ENCODE results near the gene SORBS2. TPM values are rescaled to one million over a fixed set of nuclear protein-coding genes. Genes with fewer than 3 reads are reported as not detected.
"Not testable (repeated sequence)": the region's sequence is repeated elsewhere in the genome, so short reads cannot be mapped to it uniquely, and the experiment has no call there.

The SORBS2 gene
- total RNA-seq, 1 experiment from 2014 or later: 8.4 TPM

DNA sequence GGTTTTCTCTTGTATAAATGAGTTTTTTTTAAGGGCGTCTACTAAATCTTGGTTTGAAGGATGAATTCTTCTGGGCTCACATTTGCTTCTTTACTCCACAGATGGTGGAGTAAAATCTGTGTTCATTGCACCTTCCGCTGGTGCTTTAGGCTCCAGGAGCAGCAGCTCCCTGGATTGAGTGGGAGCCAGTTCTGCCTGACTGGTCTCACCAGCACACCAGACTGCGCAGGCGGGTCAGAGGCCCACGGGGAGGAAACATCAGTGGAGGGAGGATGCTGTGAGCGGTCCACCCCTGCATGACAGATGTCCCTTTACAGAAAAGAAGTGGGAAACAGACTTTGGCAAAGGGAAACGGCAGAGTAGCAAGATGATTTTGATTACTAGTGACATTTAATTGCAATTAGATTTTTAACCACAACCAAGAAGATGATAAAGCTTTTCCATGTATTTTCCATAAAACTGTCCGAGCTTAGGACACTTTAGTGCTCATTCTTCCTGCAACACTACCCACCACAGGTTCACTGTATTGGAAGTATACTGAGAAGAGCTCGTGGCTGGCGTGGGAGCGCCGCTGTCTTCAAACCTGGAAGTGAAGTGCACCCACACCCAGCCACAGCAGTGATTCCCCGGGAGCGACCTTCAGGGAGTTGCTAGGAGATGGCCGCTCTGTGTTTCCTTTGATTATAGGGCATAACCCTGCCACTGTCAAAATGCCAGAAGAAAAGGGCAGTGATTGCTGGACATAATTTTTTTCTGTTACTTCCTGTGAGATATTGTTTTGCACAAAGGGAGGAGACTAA lies 95.2 kb downstream of the SORBS2 start:
- H3K9me3 ChIP-seq (ENCODE audit: control insufficient read depth, insufficient read depth, low read depth, low read length): no peaks in the 10 kb centered on the region
- TF ChIP-seq TCF7L2 (IDR thresholded peaks at IDR 0.05; ENCODE audit: low read depth, low read length) (no peak), SIN3A (IDR thresholded peaks at IDR 0.05; ENCODE audit: borderline replicate concordance, insufficient read depth, low read depth, low read length) (no peak), POLR2AphosphoS5 (IDR thresholded peaks at IDR 0.05; ENCODE audit: low read depth, low read length) (no peak)
- TF ChIP-seq, protein P1, sequence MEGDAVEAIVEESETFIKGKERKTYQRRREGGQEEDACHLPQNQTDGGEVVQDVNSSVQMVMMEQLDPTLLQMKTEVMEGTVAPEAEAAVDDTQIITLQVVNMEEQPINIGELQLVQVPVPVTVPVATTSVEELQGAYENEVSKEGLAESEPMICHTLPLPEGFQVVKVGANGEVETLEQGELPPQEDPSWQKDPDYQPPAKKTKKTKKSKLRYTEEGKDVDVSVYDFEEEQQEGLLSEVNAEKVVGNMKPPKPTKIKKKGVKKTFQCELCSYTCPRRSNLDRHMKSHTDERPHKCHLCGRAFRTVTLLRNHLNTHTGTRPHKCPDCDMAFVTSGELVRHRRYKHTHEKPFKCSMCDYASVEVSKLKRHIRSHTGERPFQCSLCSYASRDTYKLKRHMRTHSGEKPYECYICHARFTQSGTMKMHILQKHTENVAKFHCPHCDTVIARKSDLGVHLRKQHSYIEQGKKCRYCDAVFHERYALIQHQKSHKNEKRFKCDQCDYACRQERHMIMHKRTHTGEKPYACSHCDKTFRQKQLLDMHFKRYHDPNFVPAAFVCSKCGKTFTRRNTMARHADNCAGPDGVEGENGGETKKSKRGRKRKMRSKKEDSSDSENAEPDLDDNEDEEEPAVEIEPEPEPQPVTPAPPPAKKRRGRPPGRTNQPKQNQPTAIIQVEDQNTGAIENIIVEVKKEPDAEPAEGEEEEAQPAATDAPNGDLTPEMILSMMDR (IDR thresholded peaks at IDR 0.05): no peak
- TF ChIP-seq, protein P2, sequence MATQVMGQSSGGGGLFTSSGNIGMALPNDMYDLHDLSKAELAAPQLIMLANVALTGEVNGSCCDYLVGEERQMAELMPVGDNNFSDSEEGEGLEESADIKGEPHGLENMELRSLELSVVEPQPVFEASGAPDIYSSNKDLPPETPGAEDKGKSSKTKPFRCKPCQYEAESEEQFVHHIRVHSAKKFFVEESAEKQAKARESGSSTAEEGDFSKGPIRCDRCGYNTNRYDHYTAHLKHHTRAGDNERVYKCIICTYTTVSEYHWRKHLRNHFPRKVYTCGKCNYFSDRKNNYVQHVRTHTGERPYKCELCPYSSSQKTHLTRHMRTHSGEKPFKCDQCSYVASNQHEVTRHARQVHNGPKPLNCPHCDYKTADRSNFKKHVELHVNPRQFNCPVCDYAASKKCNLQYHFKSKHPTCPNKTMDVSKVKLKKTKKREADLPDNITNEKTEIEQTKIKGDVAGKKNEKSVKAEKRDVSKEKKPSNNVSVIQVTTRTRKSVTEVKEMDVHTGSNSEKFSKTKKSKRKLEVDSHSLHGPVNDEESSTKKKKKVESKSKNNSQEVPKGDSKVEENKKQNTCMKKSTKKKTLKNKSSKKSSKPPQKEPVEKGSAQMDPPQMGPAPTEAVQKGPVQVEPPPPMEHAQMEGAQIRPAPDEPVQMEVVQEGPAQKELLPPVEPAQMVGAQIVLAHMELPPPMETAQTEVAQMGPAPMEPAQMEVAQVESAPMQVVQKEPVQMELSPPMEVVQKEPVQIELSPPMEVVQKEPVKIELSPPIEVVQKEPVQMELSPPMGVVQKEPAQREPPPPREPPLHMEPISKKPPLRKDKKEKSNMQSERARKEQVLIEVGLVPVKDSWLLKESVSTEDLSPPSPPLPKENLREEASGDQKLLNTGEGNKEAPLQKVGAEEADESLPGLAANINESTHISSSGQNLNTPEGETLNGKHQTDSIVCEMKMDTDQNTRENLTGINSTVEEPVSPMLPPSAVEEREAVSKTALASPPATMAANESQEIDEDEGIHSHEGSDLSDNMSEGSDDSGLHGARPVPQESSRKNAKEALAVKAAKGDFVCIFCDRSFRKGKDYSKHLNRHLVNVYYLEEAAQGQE (IDR thresholded peaks at IDR 0.05; ENCODE audit: insufficient read depth in 1 of 2, low read depth in 2 of 2, low read length in 1 of 2): no peak
- no peak for ATAC-seq
- no peaks in the 10 kb centered on the region for H3K36me3 ChIP-seq (ENCODE audit: control insufficient read depth, insufficient read depth, low read length)
- in situ Hi-C loops (cut with HindIII; ENCODE audit: low pct_unique_long_range_greater_than_20kb, low sequenced_read_pairs): no loop called here
- BruUV-seq (replicated peaks): no TSS peak
- intact Hi-C loops (cut with micrococcal nuclease; ENCODE audit: unreplicated experiment): no loop called here
- no peak overlapping the region for H3K4me3 ChIP-seq (ENCODE audit: low read depth in 2 of 2, low read length in 2 of 2)
- ChIA-PET POLR2A (no interaction called here), CTCF (no interaction called here)
- H3K27ac ChIP-seq (ENCODE audit: low read length): no peak overlapping the region
- DNase-seq (ENCODE audit: low read depth, low spot score): no peak
- no peaks in the 10 kb centered on the region for H3K27me3 ChIP-seq (ENCODE audit: control insufficient read depth, insufficient read depth, low read length)
- H3K4me1 ChIP-seq (ENCODE audit: control insufficient read depth, insufficient read depth, low read length): no peaks in the 10 kb centered on the region

DNA sequence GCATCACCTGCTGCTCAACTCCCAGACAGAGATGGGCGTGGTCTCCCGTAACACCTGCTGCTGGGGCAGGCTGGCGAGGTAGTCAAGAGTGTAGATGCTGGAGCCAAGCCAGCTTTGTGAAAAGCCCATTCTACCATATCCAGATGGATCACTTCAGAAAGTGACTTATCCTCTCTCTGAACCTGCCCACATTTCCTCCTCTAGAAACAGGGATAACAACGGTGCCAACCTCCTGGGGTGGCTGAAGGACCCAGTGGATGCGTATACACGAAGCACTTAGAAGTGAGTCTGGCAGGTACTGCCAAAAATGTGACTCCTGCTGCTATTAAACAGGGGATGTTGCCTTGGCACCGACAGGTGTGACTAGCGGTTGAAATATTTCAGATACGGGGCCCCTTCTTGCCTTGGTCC lies 95.8 kb downstream of the SORBS2 start:
- no TSS peak for BruUV-seq (replicated peaks)
- ChIA-PET POLR2A (no interaction called here), CTCF (no interaction called here)
- H3K4me1 ChIP-seq (ENCODE audit: control insufficient read depth, insufficient read depth, low read length): no peaks in the 10 kb centered on the region
- in situ Hi-C loops (cut with HindIII; ENCODE audit: low pct_unique_long_range_greater_than_20kb, low sequenced_read_pairs): no loop called here
- no peaks in the 10 kb centered on the region for H3K27me3 ChIP-seq (ENCODE audit: control insufficient read depth, insufficient read depth, low read length)
- no peak for DNase-seq (ENCODE audit: low read depth, low spot score)
- TF ChIP-seq TCF7L2 (IDR thresholded peaks at IDR 0.05; ENCODE audit: low read depth, low read length) (no peak), POLR2AphosphoS5 (IDR thresholded peaks at IDR 0.05; ENCODE audit: low read depth, low read length) (no peak), SIN3A (IDR thresholded peaks at IDR 0.05; ENCODE audit: borderline replicate concordance, insufficient read depth, low read depth, low read length) (no peak)
- TF ChIP-seq, protein P1 (IDR thresholded peaks at IDR 0.05): no peak
- TF ChIP-seq, protein P2 (IDR thresholded peaks at IDR 0.05; ENCODE audit: insufficient read depth in 1 of 2, low read depth in 2 of 2, low read length in 1 of 2): no peak
- no peak overlapping the region for H3K4me3 ChIP-seq (ENCODE audit: low read depth in 2 of 2, low read length in 2 of 2)
- H3K27ac ChIP-seq (ENCODE audit: low read length): no peak overlapping the region
- ATAC-seq: no peak
- H3K36me3 ChIP-seq (ENCODE audit: control insufficient read depth, insufficient read depth, low read length): no peaks in the 10 kb centered on the region
- intact Hi-C loops (cut with micrococcal nuclease; ENCODE audit: unreplicated experiment): no loop called here
- no peaks in the 10 kb centered on the region for H3K9me3 ChIP-seq (ENCODE audit: control insufficient read depth, insufficient read depth, low read depth, low read length)

DNA sequence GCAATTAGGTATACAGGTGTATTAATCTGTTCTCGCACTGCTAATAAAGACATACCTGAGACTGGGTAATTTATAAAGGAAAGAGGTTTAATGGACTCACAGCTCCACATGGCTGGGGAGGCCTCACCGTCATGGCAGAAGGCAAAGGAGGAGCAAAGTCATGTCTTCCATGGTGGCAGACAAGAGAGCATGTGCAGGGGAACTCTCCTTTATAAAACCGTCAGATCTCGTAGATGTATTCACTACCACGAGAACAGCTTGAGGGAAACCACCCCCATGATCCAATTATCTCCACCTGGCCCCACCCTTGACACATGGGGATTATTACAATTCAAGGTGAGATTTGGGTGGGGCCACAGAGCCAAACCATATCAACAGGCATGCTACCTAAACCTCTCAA lies 97.5 kb downstream of the SORBS2 start:
- H3K27ac ChIP-seq (ENCODE audit: low read length); H3K36me3 ChIP-seq (ENCODE audit: control insufficient read depth, insufficient read depth, low read length); CTCF ChIA-PET; H3K9me3 ChIP-seq (ENCODE audit: control insufficient read depth, insufficient read depth, low read depth, low read length); BruUV-seq (replicated peaks); H3K4me3 ChIP-seq (ENCODE audit: low read depth in 2 of 2, low read length in 2 of 2); intact Hi-C loops (cut with micrococcal nuclease; ENCODE audit: unreplicated experiment); H3K4me1 ChIP-seq (ENCODE audit: control insufficient read depth, insufficient read depth, low read length); H3K27me3 ChIP-seq (ENCODE audit: control insufficient read depth, insufficient read depth, low read length); POLR2A ChIA-PET; in situ Hi-C loops (cut with HindIII; ENCODE audit: low pct_unique_long_range_greater_than_20kb, low sequenced_read_pairs); DNase-seq (ENCODE audit: low read depth, low spot score); ATAC-seq: not testable (repeated sequence)
